NCI-H2107 (cell line): ENCODE data around the gene LONRF2.
"Not testable (repeated sequence)": the region's sequence is repeated elsewhere in the genome, so short reads cannot be mapped to it uniquely, and the experiment has no call there.

Experiments used
- DNase-seq: peaks from one replicate; lab custom pipeline; 2025; lab: John Stamatoyannopoulos, UW

Gene LONRF2

GRCh38 chr2:100254646-100255210, 67.6 kb downstream of the LONRF2 start:
- no peak for DNase-seq

DNA sequence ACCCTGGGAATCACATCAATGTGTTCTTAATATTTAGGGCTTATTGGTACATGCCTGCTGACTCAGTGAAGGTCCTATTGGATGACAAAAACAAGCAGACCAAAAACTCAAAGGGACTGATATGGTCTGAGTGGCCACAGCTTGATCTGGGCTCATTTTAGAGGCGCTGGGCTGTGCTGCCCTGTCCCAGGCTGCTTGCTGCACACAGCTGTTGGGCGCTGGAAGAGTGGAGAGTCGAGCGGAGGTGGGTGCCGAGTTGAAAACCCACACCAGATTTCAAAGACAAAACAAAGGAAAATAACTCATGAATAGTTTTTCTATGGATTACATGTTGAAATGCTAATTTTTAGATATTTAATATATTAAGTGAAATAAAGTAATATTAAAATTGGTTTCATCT, 68.5 kb downstream of the LONRF2 start:
- DNase-seq, result no peak

- no peak for DNase-seq
Observed at GRCh38 chr2:100252811-100253698, 69.2 kb downstream of the LONRF2 start.

DNA sequence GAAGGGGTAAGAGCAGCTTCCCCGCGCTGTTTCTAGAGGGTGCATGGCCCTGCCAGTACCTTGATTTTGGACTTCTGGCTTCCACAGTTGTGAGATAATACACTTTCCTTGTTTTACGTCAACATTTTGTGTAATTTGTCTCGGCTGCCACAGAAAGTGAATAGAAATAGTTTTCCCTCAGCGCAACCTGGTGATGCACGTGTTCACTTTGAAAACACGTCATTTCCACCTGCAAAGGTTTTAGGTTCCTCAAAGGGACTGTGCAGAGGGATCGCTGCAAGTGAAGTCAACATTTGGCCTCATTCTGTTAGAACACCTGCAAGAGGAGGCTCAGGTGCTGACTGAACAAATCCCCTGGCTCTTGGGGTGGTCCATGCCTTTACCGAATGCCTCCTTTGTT, 71.7 kb downstream of the LONRF2 start:
- no peak for DNase-seq

DNA sequence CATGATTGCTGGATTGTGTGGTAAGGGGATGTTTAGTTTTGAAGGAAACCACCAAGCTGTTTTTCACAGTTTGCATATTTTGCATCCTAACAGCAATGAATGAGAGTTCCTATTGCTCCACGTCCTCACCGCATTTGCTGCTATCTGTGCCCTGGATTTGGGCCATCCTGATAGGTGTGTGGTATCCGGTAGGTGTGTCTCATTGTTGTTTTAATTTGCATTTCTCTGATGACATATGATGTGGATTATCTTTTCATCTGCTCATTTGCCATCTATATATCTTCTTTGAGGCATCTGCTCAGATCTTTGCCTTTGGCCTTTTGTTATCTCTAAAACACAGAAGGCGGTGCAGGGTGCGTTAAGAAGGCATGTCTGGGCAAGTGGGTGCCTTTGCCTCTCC, 73.3 kb downstream of the LONRF2 start:
- no peak for DNase-seq

DNA sequence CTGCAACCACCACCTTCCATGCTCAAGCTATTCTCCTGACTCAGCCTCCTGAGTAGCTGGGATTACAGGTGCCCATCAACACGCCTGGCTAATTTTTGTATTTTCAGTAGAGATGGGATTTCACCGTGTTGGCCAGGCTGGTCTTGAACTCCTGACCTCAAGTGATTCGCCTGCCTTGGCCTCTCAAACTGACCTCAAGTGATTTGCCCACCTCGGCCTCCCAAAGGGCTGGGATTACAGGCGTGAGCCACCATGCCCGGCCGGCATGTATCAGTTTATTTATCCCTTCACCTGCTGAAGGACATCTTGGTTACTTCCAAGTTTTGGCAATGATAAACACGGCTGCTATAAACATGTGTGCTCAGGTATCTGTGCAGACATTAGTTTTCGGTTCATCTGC, 73.7 kb downstream of the LONRF2 start:
- DNase-seq, result not testable (repeated sequence)

- DNase-seq, result no peak
Observed at GRCh38 chr2:100248044-100248330, 74.3 kb downstream of the LONRF2 start.

DNA sequence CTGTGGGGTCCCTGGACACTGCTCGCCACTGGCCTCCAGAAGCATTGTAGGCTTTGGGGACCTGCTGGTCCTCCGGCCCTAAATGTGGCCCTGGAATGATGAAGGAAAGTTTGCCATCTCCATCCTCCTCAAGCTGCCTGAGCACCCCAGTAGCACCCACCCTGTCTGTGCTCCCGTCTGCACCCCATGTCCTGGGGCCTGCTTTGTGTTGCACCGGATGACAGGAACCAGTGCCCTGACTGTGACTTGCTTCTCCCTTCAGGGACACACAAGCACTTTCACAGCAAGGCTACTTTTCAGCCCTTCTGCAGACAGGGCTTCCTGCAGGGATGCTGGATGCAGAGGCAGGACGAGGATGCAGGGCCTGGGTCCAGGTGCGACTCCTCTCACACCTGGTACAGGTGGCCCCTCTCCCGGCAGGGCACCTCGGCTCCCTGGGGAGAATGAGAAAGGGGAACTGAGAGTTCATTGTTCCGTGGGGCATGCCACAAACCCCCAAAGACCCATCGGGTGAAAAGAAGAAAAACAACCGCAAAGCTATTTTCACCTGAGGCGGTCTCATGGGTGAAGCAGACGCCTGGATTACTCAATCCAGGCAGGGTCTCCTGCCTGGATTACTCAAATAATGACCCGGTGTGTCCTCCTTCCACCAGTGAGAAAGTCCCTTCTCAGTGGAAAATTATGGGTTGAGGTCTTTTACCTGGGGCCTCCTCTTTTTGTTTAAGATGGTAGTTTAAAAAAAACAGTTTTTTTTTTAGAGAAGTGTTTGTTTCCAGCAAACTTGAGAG, 74.9 kb downstream of the LONRF2 start:
- peak; percentile 65 for DNase-seq

- peak; percentile 14 for DNase-seq
Observed at GRCh38 chr2:100246163-100247145, 75.8 kb downstream of the LONRF2 start.

DNA sequence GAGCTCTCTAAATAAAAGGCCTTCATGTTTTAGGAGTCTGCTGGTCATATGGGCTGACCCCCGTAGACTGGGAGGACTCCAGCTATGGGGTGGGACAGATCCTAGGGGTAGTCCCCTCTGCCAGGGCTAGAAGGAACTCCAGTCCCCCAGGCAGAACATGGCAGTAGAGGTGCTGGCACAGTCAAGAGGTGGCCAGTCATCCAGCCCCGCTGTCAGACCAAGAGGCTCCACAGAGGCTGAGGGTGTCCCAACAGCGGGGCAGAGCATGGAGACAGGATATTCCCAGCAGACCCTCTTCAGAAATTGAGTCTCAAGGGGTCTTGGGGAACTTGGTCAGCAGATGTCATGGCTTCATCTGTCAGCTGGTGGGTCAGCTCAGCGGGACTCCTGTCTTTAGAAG, 76.6 kb downstream of the LONRF2 start:
- no peak for DNase-seq

DNA sequence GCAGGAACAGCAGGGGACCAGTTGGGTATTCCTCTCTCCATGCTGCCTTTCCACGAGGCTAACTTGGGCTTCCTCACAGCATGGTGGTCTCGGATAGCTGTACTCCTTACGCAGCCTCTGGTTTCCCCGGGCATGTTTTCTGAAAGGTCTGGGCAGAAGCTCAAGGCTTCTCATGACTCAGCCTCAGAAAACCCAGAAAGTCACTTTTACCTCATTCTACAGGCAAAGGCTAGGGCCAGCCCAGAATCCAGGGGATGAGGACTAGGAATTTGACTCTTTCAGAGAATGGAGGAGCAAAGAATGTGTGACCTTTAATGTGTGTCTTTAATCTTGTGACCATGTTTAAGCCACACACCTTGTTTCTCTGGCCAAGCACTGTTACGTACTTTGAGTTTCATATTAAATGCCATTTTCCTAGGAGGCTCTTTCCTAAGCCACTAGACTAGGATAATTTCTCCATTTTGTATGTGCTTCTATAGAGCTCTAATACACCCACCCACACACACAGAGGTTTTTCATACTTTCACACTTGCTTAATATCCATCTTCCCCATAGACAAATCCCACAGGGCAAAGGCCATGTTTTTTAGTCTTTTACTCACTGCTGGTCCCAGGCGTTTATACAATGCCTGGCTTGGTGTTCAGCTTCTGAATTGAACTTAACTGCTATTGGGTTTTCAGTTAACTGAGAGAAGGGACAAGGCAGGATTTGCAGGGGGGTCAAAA, 77.3 kb downstream of the LONRF2 start:
- no peak for DNase-seq

GRCh38 chr2:100243631-100244030, 78.7 kb downstream of the LONRF2 start:
- no peak for DNase-seq

- DNase-seq, result no peak
Observed at GRCh38 chr2:100242891-100243619, 79.2 kb downstream of the LONRF2 start.

- DNase-seq, result no peak
Observed at GRCh38 chr2:100242476-100242875, 79.8 kb downstream of the LONRF2 start.

GRCh38 chr2:100241236-100241635, 81.1 kb downstream of the LONRF2 start:
- no peak for DNase-seq

DNA sequence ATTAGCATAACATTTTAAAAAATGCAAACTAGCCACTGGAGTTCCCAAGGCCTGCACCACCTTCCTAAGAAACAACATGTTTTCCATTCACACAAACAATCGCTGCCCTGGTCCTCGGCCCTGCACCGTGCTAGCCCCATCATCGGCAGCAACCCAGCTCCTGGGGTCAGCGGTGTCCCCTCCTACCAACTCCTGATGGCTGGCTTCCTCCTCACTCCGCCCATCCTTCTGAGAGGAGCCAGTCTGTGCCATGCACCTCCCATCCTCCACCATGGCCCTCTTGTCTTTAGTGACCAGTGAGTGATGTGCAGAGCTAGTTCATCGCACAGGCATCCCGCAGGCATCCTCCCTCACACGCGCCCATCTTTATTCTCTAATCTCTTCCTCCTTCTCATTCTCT, 81.9 kb downstream of the LONRF2 start:
- DNase-seq, result no peak

DNA sequence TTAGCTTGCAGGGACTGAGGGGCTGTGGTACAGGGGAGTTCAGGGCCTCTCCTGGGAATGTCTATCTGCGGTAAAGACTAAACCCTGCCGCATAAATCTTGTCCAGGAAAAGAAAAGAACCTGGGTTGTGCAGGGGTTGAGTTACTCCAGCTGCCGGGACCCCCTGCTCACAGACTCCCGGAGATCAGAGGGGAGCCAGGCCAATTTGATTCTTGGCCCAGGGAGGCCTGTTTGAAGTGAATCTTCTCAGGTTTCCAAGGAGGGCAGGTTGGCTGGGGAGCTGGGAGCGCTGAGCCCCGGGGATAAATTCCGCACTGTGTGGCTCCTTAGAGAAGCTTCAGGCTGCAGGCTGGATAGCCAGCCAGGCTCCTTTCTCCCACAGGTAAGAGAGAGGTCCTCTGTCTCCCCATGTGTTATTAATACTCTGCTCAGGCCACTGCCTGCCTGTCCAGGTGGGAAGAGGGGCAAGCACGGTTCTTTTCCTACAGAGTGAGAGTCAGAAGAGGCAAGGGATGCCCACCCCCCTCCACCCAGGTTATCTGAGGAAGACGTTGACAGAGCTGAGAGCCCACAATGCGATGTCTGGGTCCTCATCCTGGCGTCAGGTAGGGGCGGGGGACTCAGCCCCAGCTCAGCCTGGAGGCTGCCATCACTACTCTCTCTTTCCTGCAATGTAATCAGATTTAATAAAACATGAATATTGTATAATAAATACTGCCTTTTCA, 82.7 kb downstream of the LONRF2 start:
- DNase-seq, result no peak

DNA sequence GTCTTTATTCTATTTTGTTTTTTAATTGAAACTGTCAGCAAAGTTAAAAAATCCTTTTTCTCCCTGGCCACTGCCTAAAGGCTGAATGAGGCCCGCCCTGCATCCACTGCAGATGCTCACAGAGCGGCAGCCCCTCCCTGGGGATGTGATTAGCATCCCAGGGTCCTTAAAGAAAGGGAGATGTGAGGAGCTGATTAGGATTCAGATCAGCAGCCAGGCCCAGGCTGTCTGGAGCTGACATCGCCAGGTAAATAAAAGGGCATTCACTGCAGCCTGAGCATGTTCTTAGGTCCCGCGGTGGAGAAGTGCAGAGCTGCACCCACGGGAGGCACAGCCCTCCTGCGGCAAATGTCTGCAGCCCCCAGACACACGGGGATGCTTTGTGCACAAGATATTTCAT, 83.8 kb downstream of the LONRF2 start:
- DNase-seq, result no peak

- DNase-seq, result no peak
Observed at GRCh38 chr2:100237770-100238169, 84.5 kb downstream of the LONRF2 start.

DNA sequence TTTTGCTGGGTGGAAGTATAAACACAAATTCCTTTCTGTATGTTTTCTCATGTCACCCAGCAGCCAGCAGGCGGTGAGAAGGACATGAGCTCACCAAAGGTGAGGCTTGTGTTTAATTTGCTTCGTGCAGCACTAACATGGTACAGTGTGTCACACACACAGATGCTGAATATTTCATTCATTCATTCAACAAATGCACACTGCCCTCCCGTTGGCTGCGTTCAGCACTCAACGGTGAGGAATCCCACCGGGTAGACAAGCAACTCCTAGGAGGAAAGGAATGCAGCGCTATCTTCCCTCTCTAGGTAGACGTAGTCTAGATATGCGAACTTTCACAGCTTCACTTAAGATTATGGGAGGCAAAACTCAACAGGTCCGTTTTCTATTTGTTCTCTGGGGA, 85.1 kb downstream of the LONRF2 start:
- no peak for DNase-seq
